Measurements from ENCODE around the gene IDS.
"Not testable (repeated sequence)": the region's sequence is repeated elsewhere in the genome, so short reads cannot be mapped to it uniquely, and the experiment has no call there.

IDS gene

GRCh38 chrX:149504915-149505651 lies at the start of gene IDS:
Gene IDS, minus strand, starts transcription at chrX:149505306. Its CDS starts 169 bp downstream, at chrX:149505137.
- DNase-seq, result peak; percentile 39

DNA sequence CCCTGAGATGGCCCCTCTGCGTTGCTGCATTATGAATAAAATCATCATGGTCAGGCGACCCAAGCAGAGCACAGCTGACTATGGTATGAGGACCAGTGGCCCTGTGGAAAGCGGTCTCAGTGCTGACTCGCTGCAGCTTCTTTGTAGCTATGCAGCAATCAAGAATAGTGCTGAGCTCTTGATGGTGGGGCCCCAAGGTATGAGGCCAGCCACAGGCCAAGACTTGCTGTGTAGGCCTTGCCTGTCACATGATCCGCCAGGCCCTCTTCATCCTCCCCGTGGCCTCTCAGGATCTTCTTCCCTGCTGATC lies 46.8 kb upstream of the IDS start:
- DNase-seq, result not testable (repeated sequence)

- DNase-seq, result not testable (repeated sequence)
Measured at GRCh38 chrX:149551245-149551938, 46.3 kb upstream of the IDS start.

- not testable (repeated sequence) for DNase-seq
Measured at GRCh38 chrX:149550454-149550853, 45.3 kb upstream of the IDS start.

DNA sequence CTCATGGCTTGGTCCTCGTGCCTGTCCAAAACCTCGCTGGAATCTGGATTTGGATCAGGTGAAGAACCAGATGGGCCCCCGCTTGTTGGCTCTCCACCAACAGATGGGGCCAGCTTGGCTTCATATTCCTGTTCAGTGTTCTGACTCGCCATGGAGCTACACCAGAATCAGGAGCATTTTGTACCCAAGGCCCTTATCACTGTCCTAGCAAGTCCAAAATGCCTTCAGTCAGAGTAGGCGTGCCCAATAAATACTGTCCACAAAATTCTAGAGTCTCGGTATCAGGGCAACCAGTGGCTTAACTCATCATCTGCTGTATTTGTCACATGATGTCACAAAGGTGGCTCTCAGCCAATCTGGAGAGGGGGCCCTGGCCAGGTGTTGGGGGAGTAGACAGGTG lies 44.6 kb upstream of the IDS start, which contains the start of gene HSFX3:
Gene HSFX3 (minus strand): TSS at position 224 of the 400 bp plus-strand sequence. CDS start 72 bp downstream, at position 152.
- DNase-seq, result not testable (repeated sequence)

- DNase-seq, result not testable (repeated sequence)
Measured at GRCh38 chrX:149547782-149548181, 42.7 kb upstream of the IDS start.

DNA sequence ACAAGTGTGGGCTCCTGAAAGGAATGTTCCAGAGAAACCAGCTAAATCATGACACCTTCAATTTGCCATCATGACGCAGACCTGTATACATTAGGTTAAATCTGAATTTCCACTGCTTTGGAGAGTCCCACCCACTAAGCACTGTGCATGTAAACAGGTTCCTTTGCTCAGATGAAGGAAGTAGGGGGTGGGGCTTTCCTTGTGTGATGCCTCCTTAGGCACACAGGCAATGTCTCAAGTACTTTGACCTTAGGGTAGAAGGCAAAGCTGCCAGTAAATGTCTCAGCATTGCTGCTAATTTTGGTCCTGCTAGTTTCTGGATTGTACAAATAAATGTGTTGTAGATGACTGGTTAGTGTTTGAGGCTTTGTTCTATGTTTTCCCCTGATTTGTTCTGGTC lies 41.9 kb upstream of the IDS start:
- DNase-seq, result not testable (repeated sequence)

GRCh38 chrX:149545545-149546543 lies 40.7 kb upstream of the IDS start:
- DNase-seq, result not testable (repeated sequence)

GRCh38 chrX:149541521-149542047 lies 36.5 kb upstream of the IDS start:
- no peak for DNase-seq

GRCh38 chrX:149540621-149541520 lies 35.8 kb upstream of the IDS start, which contains the start of gene EOLA1:
Gene EOLA1, plus strand, starts transcription at chrX:149541012. Its CDS starts 4,619 bp downstream, at chrX:149545631.
- DNase-seq, result no peak

- DNase-seq, result no peak
Measured at GRCh38 chrX:149540131-149540620, 35.1 kb upstream of the IDS start.

DNA sequence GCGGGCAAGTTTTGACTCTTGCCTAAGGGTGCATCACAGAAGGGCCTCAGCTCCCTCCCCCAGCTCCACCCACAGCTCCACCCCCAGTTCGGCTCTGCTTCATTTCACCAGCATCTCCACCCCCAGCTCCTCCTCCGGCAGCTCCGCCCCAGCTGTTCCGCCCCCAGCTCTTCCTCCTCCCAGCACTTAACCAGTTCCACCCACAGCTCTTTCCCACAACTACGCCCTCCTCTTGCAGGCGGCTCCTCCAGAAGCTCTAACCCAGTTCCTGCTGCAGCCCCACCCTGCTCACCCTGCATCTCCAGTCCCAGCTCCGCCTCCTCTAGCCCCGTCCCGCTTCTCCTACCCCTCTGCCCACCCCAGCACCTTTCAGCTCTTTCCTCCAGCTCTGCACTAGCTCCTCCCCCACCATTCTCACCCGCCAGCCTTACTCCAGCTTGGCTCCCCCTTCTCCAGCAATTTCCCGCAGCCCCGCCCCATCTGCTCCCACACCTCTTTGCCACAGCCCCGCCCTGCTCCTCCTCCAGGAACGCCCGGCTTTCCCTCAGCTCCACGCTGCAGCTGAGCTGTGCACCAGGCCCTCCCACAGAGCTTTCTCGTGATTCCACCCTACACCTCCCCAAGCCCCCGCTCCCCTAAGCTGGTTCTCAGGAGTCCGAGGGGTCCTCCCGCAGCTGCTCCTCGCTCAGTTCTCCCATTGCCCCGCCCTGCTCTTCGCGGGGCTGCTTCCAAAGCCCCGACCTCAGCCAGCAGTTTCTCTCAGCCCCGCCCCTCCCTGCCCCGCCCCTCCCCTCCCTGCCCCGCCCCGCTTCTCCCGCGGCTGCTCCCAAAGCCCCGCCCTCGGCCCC lies 34.4 kb upstream of the IDS start:
- DNase-seq, result no peak

DNA sequence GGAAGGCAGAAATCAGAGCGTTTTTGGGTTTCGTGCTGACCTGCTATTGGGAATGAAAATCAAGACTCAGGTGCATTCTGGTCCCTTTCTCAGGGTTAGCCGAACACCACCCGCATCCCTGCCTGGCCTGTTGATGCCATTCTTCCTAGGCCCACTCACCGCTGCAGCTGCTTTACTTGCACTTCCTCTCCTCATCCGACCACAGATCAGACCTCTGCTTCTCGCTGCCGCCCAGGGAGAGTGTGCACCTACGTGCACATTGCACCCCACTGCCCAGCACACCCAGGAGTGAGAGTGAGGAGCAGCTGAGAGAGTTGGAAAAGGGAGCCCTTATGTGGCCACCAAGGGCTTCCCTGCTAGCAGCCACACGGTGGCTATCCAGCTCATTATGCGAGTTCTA lies 32.4 kb upstream of the IDS start:
- not testable (repeated sequence) for DNase-seq

DNA sequence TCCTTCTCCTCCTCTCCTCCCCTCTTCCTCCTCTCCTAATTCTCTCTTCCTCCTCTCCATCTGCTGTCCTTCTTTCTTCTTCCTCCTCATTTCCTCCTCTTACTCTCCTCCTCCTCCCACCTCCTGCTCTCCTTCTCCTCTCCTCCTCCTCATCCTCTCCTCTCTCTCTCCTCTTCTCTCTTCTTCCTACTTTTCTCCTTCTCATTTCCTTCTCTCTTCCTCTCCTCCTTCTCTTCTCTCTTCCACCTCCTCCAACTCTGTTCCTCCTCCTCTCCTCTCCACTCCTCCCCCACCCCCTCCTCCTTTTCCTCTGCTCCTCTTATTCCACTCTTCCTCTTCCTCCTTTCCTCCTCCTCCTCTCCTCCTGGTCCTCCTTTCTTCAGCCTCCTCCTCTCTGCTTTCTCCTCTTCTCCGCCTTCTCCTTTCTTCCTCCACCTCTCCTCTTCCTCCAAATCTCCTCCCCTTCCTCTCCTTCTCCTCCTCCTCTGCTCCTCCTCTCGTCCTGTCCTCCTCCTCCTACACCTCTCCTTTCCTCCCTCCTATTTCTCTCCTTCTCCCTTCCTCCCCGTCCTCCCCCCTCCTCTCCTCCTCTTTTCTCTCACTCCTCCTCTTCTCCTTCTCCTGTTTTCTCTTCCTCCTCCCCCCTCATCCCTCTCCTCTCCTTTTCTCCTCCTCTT lies 30.0 kb upstream of the IDS start:
- not testable (repeated sequence) for DNase-seq

- not testable (repeated sequence) for DNase-seq
Measured at GRCh38 chrX:149533999-149534398, 28.9 kb upstream of the IDS start.

- not testable (repeated sequence) for DNase-seq
Measured at GRCh38 chrX:149532868-149533267, 27.8 kb upstream of the IDS start.

- no peak for DNase-seq
Measured at GRCh38 chrX:149531599-149531998, 26.5 kb upstream of the IDS start.

DNA sequence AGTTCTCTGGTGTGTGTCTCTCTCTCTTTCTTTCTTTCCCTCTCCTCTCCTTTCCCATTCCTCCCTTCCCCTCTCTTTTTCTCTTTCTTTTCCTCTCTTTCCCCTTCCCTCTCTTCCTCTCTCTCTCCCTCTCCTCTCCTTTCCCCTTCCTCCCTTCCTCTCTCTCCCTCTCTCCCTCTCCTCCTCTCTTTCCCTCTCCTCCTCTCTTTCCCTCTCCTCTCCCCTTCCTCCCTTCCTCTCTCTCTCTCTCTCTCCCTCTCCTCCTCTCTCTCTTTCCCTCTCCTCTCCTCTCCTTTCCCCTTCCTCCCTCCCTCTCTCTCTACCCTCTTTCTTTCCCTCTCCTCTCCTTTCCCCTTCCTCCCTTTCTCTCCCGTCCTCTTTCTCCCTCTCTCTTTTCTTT lies 23.3 kb upstream of the IDS start:
- DNase-seq, result no peak

GRCh38 chrX:149527705-149528104 lies 22.6 kb upstream of the IDS start:
- no peak for DNase-seq
